DMS114 treated with DMSO at 0.1 percent for 48 hours (cell line): ENCODE data around the gene ZIC5.

ENCODE experiments used
- DNase-seq: peaks from one replicate; lab custom pipeline; 2025; ENCODE audit not compliant: unreplicated experiment; lab: John Stamatoyannopoulos, UW

The ZIC5 gene

GRCh38 chr13:99971576-99972189, at the start of gene ZIC5:
ZIC5 (minus strand) TSS chr13:99971767; CDS start chr13:99971603, 164 bp downstream.
- peak; percentile 35 for DNase-seq

GRCh38 chr13:100019780-100020356, 48.3 kb upstream of the ZIC5 start:
- no peak for DNase-seq

- DNase-seq = no peak
These were observed 43.1 kb upstream of the ZIC5 start for GRCh38 chr13:100014621-100015020.

- no peak for DNase-seq
These were observed 26.7 kb upstream of the ZIC5 start for GRCh38 chr13:99998261-99998660.

GRCh38 chr13:99997702-99998214, 26.2 kb upstream of the ZIC5 start:
- DNase-seq = no peak

- DNase-seq = no peak
These were observed 24.9 kb upstream of the ZIC5 start for GRCh38 chr13:99996381-99996973.

GRCh38 chr13:99995589-99996380, 24.2 kb upstream of the ZIC5 start:
- peak; percentile 13 for DNase-seq

GRCh38 chr13:99995104-99995588, 23.6 kb upstream of the ZIC5 start:
- DNase-seq = no peak

GRCh38 chr13:99994638-99995020, 23.1 kb upstream of the ZIC5 start:
- DNase-seq = no peak

- DNase-seq = no peak
These were observed 22.4 kb upstream of the ZIC5 start for GRCh38 chr13:99993660-99994637.

- DNase-seq = no peak
These were observed 21.4 kb upstream of the ZIC5 start for GRCh38 chr13:99992949-99993351.

GRCh38 chr13:99991828-99992775, 20.5 kb upstream of the ZIC5 start:
- DNase-seq = no peak

- no peak for DNase-seq
These were observed 19.7 kb upstream of the ZIC5 start for GRCh38 chr13:99991013-99991827.

GRCh38 chr13:99990126-99990977, 18.8 kb upstream of the ZIC5 start:
- no peak for DNase-seq

GRCh38 chr13:99989276-99990125, 17.9 kb upstream of the ZIC5 start:
- DNase-seq = no peak

- DNase-seq = no peak
These were observed 17.1 kb upstream of the ZIC5 start for GRCh38 chr13:99988529-99989275.
